H1 (cell line): ENCODE results near the gene IDI2. TPM values are rescaled to one million over a fixed set of nuclear protein-coding genes. Genes with fewer than 3 reads are reported as not detected.

Experiments used
- CTCF ChIA-PET: fragments of 300-600 bp; sonication (Branson Sonifier 250); formaldehyde crosslinking; loops from one replicate; lab custom pipeline; 2021; ENCODE audit not compliant: partially characterized antibody; lab: Charles Lee
- POLR2A ChIA-PET: fragments of 300-600 bp; sonication (Branson Sonifier 250); formaldehyde crosslinking; loops from one replicate; lab custom pipeline; 2021; ENCODE audit warnings: inconsistent platforms; ENCODE audit not compliant: partially characterized antibody; lab: Charles Lee
- DNase-seq, 2 experiments: peaks; one replicate each; pipeline versions ENCODE4 v3.0.0 to v3.0.0-alpha.2; 2010 to 2022; ENCODE audit warnings: low spot score in 2 of 2, low read depth in 1 of 2, mixed read lengths in 1 of 2
- FAIRE-seq: peaks from 2 replicates; lab custom pipeline; 2011; peaks lifted over from hg19 to GRCh38; lab: Jason Lieb, UNC
- H2AFZ ChIP-seq: 2 replicates; pipeline ENCODE4 v1.8.1; 2012; ENCODE audit warnings: low read length, inconsistent platforms
- H2AK5ac ChIP-seq: 2 replicates; pipeline ENCODE4 v1.6.1; 2013; ENCODE audit warnings: low read depth, low read length
- H2BK120ac ChIP-seq: replicated peaks from 2 replicates; pipeline ENCODE3; 2013; ENCODE audit warnings: low read depth, low read length, inconsistent platforms
- H2BK12ac ChIP-seq: 2 replicates; pipeline ENCODE4 v1.6.1; 2013; ENCODE audit warnings: low read depth, low read length
- H2BK15ac ChIP-seq: 2 replicates; pipeline ENCODE4 v1.6.1; 2013; ENCODE audit warnings: low read length
- H2BK20ac ChIP-seq: 2 replicates; pipeline ENCODE4 v1.6.1; 2013; ENCODE audit warnings: low read length
- H2BK5ac ChIP-seq: 2 replicates; pipeline ENCODE4 v1.6.1; 2013; ENCODE audit warnings: low read depth, low read length
- H3K14ac ChIP-seq: 2 replicates; pipeline ENCODE4 v1.6.1; 2013; ENCODE audit warnings: inconsistent platforms; ENCODE audit not compliant: insufficient read length
- H3K18ac ChIP-seq: 2 replicates; pipeline ENCODE4 v1.6.1; 2013; ENCODE audit warnings: low read length; ENCODE audit errors: extremely low read depth
- H3K23ac ChIP-seq: 2 replicates; pipeline ENCODE4 v1.6.1; 2013; ENCODE audit warnings: inconsistent platforms; ENCODE audit not compliant: insufficient read length
- H3K23me2 ChIP-seq: 2 replicates; pipeline ENCODE4 v1.6.1; 2013; ENCODE audit warnings: low read depth, low read length
- H3K27ac ChIP-seq: 2 replicates; pipeline ENCODE4 v1.6.1; 2011; ENCODE audit warnings: low read depth, low read length, inconsistent platforms
- H3K27me3 ChIP-seq, 4 experiments: replicated peaks in 1 of 4; 1 replicate in 1 of 4; 2 replicates in 3 of 4; pipeline versions ENCODE4 v1.6.1 to v1.8.1; 2011 to 2013; ENCODE audit warnings: low read length in 3 of 4, mild to moderate bottlenecking in 3 of 4, inconsistent platforms in 2 of 4, mixed read lengths in 2 of 4, moderate library complexity in 1 of 4; ENCODE audit not compliant: control insufficient read depth in 3 of 4, insufficient read depth in 3 of 4; ENCODE audit errors: extremely low read depth in 1 of 4
- H3K36me3 ChIP-seq, 4 experiments: 2 replicates each; pipeline versions ENCODE4 v1.6.1 to v1.8.1; 2011 to 2013; ENCODE audit warnings: mild to moderate bottlenecking in 4 of 4, low read length in 3 of 4, moderate library complexity in 2 of 4, control low read depth in 1 of 4, inconsistent platforms in 1 of 4; ENCODE audit not compliant: insufficient read depth in 4 of 4, control insufficient read depth in 2 of 4
- H3K4ac ChIP-seq: replicated peaks from 2 replicates; pipeline ENCODE3; 2013; ENCODE audit warnings: low read length, low read depth, mixed read lengths, inconsistent platforms; ENCODE audit not compliant: insufficient read length
- H3K4me1 ChIP-seq, 4 experiments: replicated peaks in 1 of 4; 1 replicate in 1 of 4; 2 replicates in 3 of 4; pipeline versions ENCODE4 v1.6.1 to v1.8.1; 2011 to 2013; ENCODE audit warnings: low read length in 3 of 4, inconsistent platforms in 2 of 4, mixed read lengths in 1 of 4; ENCODE audit not compliant: insufficient read depth in 4 of 4, control insufficient read depth in 3 of 4
- H3K4me2 ChIP-seq, 2 experiments: 2 replicates each; pipeline versions ENCODE4 v1.6.1 to v1.8.1; 2011 to 2013; ENCODE audit warnings: low read depth in 2 of 2, low read length in 2 of 2, control low read depth in 1 of 2, inconsistent platforms in 1 of 2, mild to moderate bottlenecking in 1 of 2; ENCODE audit not compliant: insufficient read depth in 1 of 2
- H3K4me3 ChIP-seq, 4 experiments: fragments of 200-600, 300-600 bp in 1 of 4; sonication (generic), shearing (Covaris generic), sonication (Bioruptor Twin) in 1 of 4; 2 replicates each; pipeline versions ENCODE4 v1.5.1 to v1.8.1; 2011 to 2016; ENCODE audit warnings: low read length in 4 of 4, low read depth in 3 of 4, control low read depth in 2 of 4, inconsistent platforms in 2 of 4, mild to moderate bottlenecking in 2 of 4, mixed read lengths in 1 of 4, moderate library complexity in 1 of 4; ENCODE audit not compliant: insufficient read depth in 2 of 4; ENCODE audit errors: extremely low read depth in 1 of 4
- H3K56ac ChIP-seq: replicated peaks from 2 replicates; pipeline ENCODE3; 2013; ENCODE audit warnings: low read depth, mild to moderate bottlenecking, mixed read lengths, low read length, inconsistent platforms; ENCODE audit not compliant: insufficient read length
- H3K79me1 ChIP-seq: 2 replicates; pipeline ENCODE4 v1.6.1; 2013; ENCODE audit warnings: low read depth, low read length, control low read depth
- H3K79me2 ChIP-seq, 2 experiments: 2 replicates each; pipeline versions ENCODE4 v1.6.1 to v1.8.1; 2012 to 2013; ENCODE audit warnings: low read length in 2 of 2, mild to moderate bottlenecking in 2 of 2, inconsistent platforms in 1 of 2; ENCODE audit not compliant: insufficient read depth in 2 of 2, control insufficient read depth in 1 of 2
- H3K9ac ChIP-seq, 4 experiments: replicated peaks in 1 of 4; 1 replicate in 1 of 4; 2 replicates in 3 of 4; pipeline versions ENCODE4 v1.6.1 to v1.8.1; 2011 to 2013; ENCODE audit warnings: low read depth in 3 of 4, low read length in 3 of 4, control low read depth in 2 of 4, mild to moderate bottlenecking in 2 of 4, moderate library complexity in 2 of 4, inconsistent platforms in 1 of 4; ENCODE audit errors: extremely low read depth in 1 of 4
- H3K9me3 ChIP-seq, 2 experiments: 2 replicates each; pipeline versions ENCODE4 v1.6.1 to v1.8.1; 2012 to 2013; ENCODE audit warnings: mild to moderate bottlenecking in 2 of 2, moderate library complexity in 2 of 2, control low read depth in 1 of 2, inconsistent platforms in 1 of 2, low read depth in 1 of 2, low read length in 1 of 2, mixed read lengths in 1 of 2; ENCODE audit not compliant: insufficient read depth in 2 of 2
- H4K20me1 ChIP-seq, 2 experiments: replicated peaks in 1 of 2; 2 replicates each; pipeline versions ENCODE3 to v1.8.1; 2011 to 2013; ENCODE audit warnings: inconsistent platforms in 2 of 2, low read length in 2 of 2, mild to moderate bottlenecking in 1 of 2; ENCODE audit not compliant: insufficient read depth in 2 of 2, control insufficient read depth in 1 of 2
- H4K5ac ChIP-seq: 2 replicates; pipeline ENCODE4 v1.6.1; 2013; ENCODE audit warnings: low read length, low read depth, mixed read lengths, inconsistent platforms; ENCODE audit not compliant: insufficient read length
- H4K8ac ChIP-seq: 2 replicates; pipeline ENCODE4 v1.8.0; 2013; ENCODE audit warnings: mild to moderate bottlenecking, moderate library complexity, low read length, inconsistent platforms; ENCODE audit not compliant: insufficient read depth; ENCODE audit errors: extremely low read depth
- H4K91ac ChIP-seq: replicated peaks from 2 replicates; pipeline ENCODE3; 2013; ENCODE audit warnings: low read length, mixed read lengths, inconsistent platforms; ENCODE audit not compliant: insufficient read length
- BRCA1 ChIP-seq: IDR thresholded peaks from 2 replicates; pipeline ENCODE4 v1.6.1; 2012; ENCODE audit warnings: low read depth, low read length, improper control_type of control experiment
- CBX8 ChIP-seq: fragments of 300-800, 300-1000 bp; sonication (generic); IDR thresholded peaks from 2 replicates; pipeline ENCODE4 v1.7.1; 2016; ENCODE audit warnings: low read depth, low read length, borderline replicate concordance
- CREB1 ChIP-seq: IDR thresholded peaks from 2 replicates; pipeline ENCODE4 v1.6.1; 2012; ENCODE audit warnings: inconsistent platforms
- GABPA ChIP-seq: IDR thresholded peaks from 2 replicates; pipeline ENCODE4 v1.6.1; 2011; ENCODE audit warnings: mild to moderate bottlenecking, low read length, moderate library complexity, borderline replicate concordance; ENCODE audit not compliant: insufficient read depth
- PHF8 ChIP-seq: fragments of 200-600 bp; sonication (generic); conservative IDR thresholded peaks from 2 replicates; pipeline ENCODE4 v1.7.1; 2012; ENCODE audit warnings: low read depth, mild to moderate bottlenecking, inconsistent platforms, low read length, moderate library complexity
- POLR2AphosphoS5 ChIP-seq: IDR thresholded peaks from 2 replicates; pipeline ENCODE4 v1.6.1; 2011; ENCODE audit warnings: low read depth, low read length
- SP1 ChIP-seq: IDR thresholded peaks from 2 replicates; pipeline ENCODE4 v1.6.1; 2011; ENCODE audit warnings: low read depth, low read length
- SP4 ChIP-seq: IDR thresholded peaks from 2 replicates; pipeline ENCODE4 v1.6.1; 2012; ENCODE audit warnings: low read length, inconsistent platforms
- TBP ChIP-seq: IDR thresholded peaks from 2 replicates; pipeline ENCODE4 v1.6.1; 2011; ENCODE audit warnings: low read depth, low read length, improper control_type of control experiment
- YY1 ChIP-seq: IDR thresholded peaks from 2 replicates; pipeline ENCODE4 v1.6.1; 2011; ENCODE audit warnings: low read depth, mild to moderate bottlenecking, low read length
- WGBS, 2 experiments: shearing (Covaris generic) in 1 of 2; methylation state at CpG; one replicate each; pipeline versions ENCODE4 v1.1.6 to v1.1.7; 2013 to 2015; ENCODE audit warnings: low lambda C conversion rate in 2 of 2, mixed read lengths in 2 of 2, inconsistent platforms in 1 of 2, low coverage in 1 of 2, missing lambda C conversion rate in 1 of 2; ENCODE audit not compliant: insufficient replicate concordance in 2 of 2, insufficient coverage in 1 of 2, insufficient read length in 1 of 2; ENCODE audit errors: extremely low coverage in 1 of 2, missing lambda C conversion rate in 1 of 2; 5-methylcytosine and 5-hydroxymethylcytosine counted together
- polyA plus RNA-seq, 7 experiments: library from polyadenylated mRNA; depleted of rRNA in 3 of 7; stranded (reverse) in 5 of 7; unstranded in 2 of 7; fragments of >200 nt in 5 of 7; fragments of 200-250 nt in 2 of 7; gene quantifications; 1 replicate in 5 of 7; 2 replicates in 1 of 7; 4 replicates in 1 of 7; pipeline versions ENCODE4 v1.2.1 to v1.2.3, GENCODE V29; 2011 to 2013; ENCODE audit warnings: missing spikeins in 2 of 7, mixed read lengths in 2 of 7
- total RNA-seq: library from RNA; stranded (reverse); fragmentation: NEBNext Ultra II Directional; extraction: Animal tissue kit (Norgen Biotek cat#: 25700); gene quantifications from 2 replicates; pipeline ENCODE4 v1.2.1, GENCODE V29; 2021
- TF ChIP-seq, protein P1 (sequence below): IDR thresholded peaks from 2 replicates; pipeline ENCODE4 v1.6.1; 2012; ENCODE audit warnings: inconsistent platforms

IDI2 gene
- total and polyA plus RNA-seq, 2 of the 8 experiments (the other 6 are each of a cell fraction or from before 2014, with no cell fraction given), result not detected

GRCh38 chr10:1058017-1058416 is 32.4 kb upstream of the IDI2 start:
- Histone ChIP-seq H2BK120ac (no peak overlapping the region), H4K91ac (no peak overlapping the region), H3K27ac (no peak overlapping the region), H3K23ac (no peak overlapping the region), H3K4me2 (peak overlapping the region; percentile 73 to 85; a peak in 3 of 4 replicates), H3K36me3 (peaks cover 0 to 6% (median 2%) of the 10 kb centered on the region in 4 experiments; a peak in 2 of 8 replicates), H3K18ac (no peak overlapping the region), H3K79me1 (peaks cover 10% of the 10 kb centered on the region; the same call in 1 of the 2 replicates), H2BK5ac (no peak overlapping the region), H2BK12ac (no peak overlapping the region), H3K56ac (no peak overlapping the region), H3K79me2 (peaks cover 6 to 80% of the 10 kb centered on the region in 2 experiments; a peak in 3 of 4 replicates), H3K14ac (no peak overlapping the region), H3K4me3 (peak overlapping the region in 1 of 4 experiments; percentile 97; a peak in 3 of 8 replicates), H3K4me1 (peaks cover 0 to 9% (median 3%) of the 10 kb centered on the region in 4 experiments; a peak in 3 of 7 replicates), H3K27me3 (no peaks in the 10 kb centered on the region), H4K8ac (no peak overlapping the region), H3K9me3 (no peaks in the 10 kb centered on the region), H2BK15ac (no peak overlapping the region), H2AK5ac (no peak overlapping the region), H3K9ac (no peak overlapping the region; a peak in 1 of 7 replicates), H2BK20ac (no peak overlapping the region), H4K20me1 (peaks cover 0 to 10% of the 10 kb centered on the region in 2 experiments), H3K23me2 (no peaks in the 10 kb centered on the region; the same call in 1 of the 2 replicates), H3K4ac (no peak overlapping the region), H2AFZ (no peak overlapping the region), H4K5ac (no peak overlapping the region)
- FAIRE-seq (no peak), DNase-seq (no peak)
- WGBS, 2 experiments, result 84% methylated on average over 7 of the region's 7 CpGs; no CpG with 5 or more reads in 1 of the 2 experiments
- CTCF ChIA-PET, result no interaction called here
- POLR2A ChIA-PET, result interaction anchor here (0.9 to 1.7 kb wide), 2 partner anchors 9 kb away, joined by 3 to 5 read pairs; partner anchors contain the start of gene IDI1
- no peak for TF ChIP-seq POLR2AphosphoS5
- no peak for TF ChIP-seq PHF8
- TF ChIP-seq YY1, result no peak
- TF ChIP-seq, protein P1, sequence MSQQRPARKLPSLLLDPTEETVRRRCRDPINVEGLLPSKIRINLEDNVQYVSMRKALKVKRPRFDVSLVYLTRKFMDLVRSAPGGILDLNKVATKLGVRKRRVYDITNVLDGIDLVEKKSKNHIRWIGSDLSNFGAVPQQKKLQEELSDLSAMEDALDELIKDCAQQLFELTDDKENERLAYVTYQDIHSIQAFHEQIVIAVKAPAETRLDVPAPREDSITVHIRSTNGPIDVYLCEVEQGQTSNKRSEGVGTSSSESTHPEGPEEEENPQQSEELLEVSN, result no peak
- TF ChIP-seq CREB1, result no peak
- no peak for TF ChIP-seq CBX8
- no peak for TF ChIP-seq SP4
- TF ChIP-seq SP1, result no peak
- no peak for TF ChIP-seq BRCA1
- no peak for TF ChIP-seq TBP
- TF ChIP-seq GABPA, result no peak
